ENCODE measurements around the gene TTYH2. TPM values are rescaled to one million over a fixed set of nuclear protein-coding genes. Genes with fewer than 3 reads are reported as not detected.
"Not testable (repeated sequence)": the region's sequence is repeated elsewhere in the genome, so short reads cannot be mapped to it uniquely, and the experiment has no call there.

The TTYH2 gene
- total RNA-seq, 4 donors from 2014 or later = 22.6 to 37.2 (median 26.4) TPM

DNA sequence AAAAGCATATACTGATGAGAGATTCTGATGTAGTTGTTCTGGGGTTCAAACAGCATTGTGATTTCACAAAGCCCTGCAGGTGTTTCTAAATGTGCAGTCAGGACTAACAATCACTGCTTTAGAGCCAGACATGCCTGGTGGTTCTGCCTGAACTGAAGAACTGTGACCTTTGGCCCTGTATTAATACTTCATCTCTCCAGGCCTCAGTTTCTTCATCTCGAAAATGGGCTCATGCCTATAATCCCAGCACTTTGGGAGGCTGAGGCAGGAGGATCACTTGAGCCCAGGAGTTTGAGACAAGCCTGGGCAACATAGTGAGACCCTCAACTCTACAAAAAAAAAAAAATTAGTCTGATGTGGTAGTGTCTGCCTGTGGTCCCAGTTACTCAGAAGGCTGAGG, 64.6 kb downstream of the TTYH2 start:
- WGBS, 2 donors = 88 to 95% methylated on average over 1 of the region's 1 CpG
- Histone ChIP-seq H3K36me3 (no peaks in the 10 kb centered on the region), H3K4me1 (peaks cover 0 to 46% (median 30%) of the 10 kb centered on the region in 4 donors), H3K4me3 (no peak overlapping the region), H3K9me3 (no peaks in the 10 kb centered on the region), H3K27ac (peak overlapping the region in 1 of 4 donors; percentile 82), H3K27me3 (no peaks in the 10 kb centered on the region)
- no peak for TF ChIP-seq EP300 (IDR thresholded peaks at IDR 0.05)
- TF ChIP-seq, protein P1, sequence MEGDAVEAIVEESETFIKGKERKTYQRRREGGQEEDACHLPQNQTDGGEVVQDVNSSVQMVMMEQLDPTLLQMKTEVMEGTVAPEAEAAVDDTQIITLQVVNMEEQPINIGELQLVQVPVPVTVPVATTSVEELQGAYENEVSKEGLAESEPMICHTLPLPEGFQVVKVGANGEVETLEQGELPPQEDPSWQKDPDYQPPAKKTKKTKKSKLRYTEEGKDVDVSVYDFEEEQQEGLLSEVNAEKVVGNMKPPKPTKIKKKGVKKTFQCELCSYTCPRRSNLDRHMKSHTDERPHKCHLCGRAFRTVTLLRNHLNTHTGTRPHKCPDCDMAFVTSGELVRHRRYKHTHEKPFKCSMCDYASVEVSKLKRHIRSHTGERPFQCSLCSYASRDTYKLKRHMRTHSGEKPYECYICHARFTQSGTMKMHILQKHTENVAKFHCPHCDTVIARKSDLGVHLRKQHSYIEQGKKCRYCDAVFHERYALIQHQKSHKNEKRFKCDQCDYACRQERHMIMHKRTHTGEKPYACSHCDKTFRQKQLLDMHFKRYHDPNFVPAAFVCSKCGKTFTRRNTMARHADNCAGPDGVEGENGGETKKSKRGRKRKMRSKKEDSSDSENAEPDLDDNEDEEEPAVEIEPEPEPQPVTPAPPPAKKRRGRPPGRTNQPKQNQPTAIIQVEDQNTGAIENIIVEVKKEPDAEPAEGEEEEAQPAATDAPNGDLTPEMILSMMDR (IDR thresholded peaks at IDR 0.05) = no peak
- no peak for TF ChIP-seq POLR2A (IDR thresholded peaks at IDR 0.05)
- DNase-seq (ENCODE audit: low spot score in 2 of 2) = no peak

GRCh38 chr17:74279617-74280016, 66.2 kb downstream of the TTYH2 start:
- WGBS, 2 donors = 80 to 90% methylated on average over 7 of the region's 7 CpGs
- not testable (repeated sequence) for H3K27me3 ChIP-seq; H3K36me3 ChIP-seq; H3K4me3 ChIP-seq; H3K27ac ChIP-seq; H3K9me3 ChIP-seq; DNase-seq (ENCODE audit: low spot score in 2 of 2)
- peaks cover 0 to 32% (median 19%) of the 10 kb centered on the region in 4 donors for H3K4me1 ChIP-seq

DNA sequence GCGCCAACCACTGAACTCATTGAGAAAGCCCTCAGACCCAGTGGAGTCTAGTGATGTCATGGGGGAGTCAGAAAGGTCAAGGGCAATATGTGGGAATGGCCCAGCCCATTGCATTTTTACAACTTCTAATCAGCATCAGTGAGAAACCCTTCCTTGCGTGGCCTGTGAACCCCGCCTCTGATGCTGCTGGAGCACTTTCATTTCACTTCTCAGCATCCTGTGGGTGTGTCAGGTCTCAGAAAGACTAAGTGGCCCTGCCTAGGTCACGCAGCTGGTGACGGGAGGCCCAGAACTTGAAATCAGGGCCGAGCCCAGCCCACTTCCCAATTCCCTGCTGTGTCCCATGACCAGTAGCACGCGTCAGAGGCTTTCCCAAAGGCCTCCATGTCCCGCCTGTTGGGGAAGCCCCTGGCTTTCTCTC, 66.7 kb downstream of the TTYH2 start:
- Histone ChIP-seq H3K36me3 (no peaks in the 10 kb centered on the region), H3K27me3 (peaks cover 0 to 2% of the 10 kb centered on the region in 2 donors), H3K9me3 (no peaks in the 10 kb centered on the region), H3K4me1 (peaks cover 0 to 31% (median 17%) of the 10 kb centered on the region in 4 donors), H3K4me3 (no peak overlapping the region), H3K27ac (no peak overlapping the region)
- no peak for TF ChIP-seq POLR2A (IDR thresholded peaks at IDR 0.05)
- TF ChIP-seq EP300 (IDR thresholded peaks at IDR 0.05) = no peak
- TF ChIP-seq, protein P1 (IDR thresholded peaks at IDR 0.05) = no peak
- WGBS, 2 donors = 70 to 72% methylated on average over 9 of the region's 9 CpGs
- DNase-seq (ENCODE audit: low spot score in 2 of 2) = no peak

- WGBS, 2 donors = 90 to 91% methylated on average over 16 to 20 of the region's 20 CpGs
- Histone ChIP-seq H3K27ac (no peak overlapping the region), H3K9me3 (no peaks in the 10 kb centered on the region), H3K27me3 (peaks cover 0 to 4% of the 10 kb centered on the region in 2 donors), H3K4me3 (no peak overlapping the region), H3K36me3 (no peaks in the 10 kb centered on the region), H3K4me1 (peaks cover 0 to 14% (median 6%) of the 10 kb centered on the region in 4 donors)
- no peak for TF ChIP-seq POLR2A (IDR thresholded peaks at IDR 0.05)
- TF ChIP-seq, protein P1 (IDR thresholded peaks at IDR 0.05) = no peak
- TF ChIP-seq EP300 (IDR thresholded peaks at IDR 0.05) = no peak
- no peak for DNase-seq (ENCODE audit: low spot score in 2 of 2)
These were observed 68.4 kb downstream of the TTYH2 start for GRCh38 chr17:74281799-74282198.

DNA sequence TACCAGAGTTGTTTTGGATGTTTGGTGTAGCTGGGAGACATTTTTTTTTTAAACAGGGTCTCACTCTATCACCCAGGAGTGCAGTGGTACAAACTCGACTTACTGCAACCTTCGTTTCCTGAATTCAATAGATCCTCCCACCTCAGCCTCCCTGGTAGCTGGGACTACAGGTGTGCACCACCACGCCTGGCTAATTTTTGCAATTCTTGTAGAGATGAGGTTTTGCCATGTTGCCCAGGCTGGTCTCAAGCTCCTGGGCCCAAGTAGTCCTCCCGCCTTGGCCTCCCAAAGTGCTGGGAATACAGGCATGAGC, 68.9 kb downstream of the TTYH2 start:
- not testable (repeated sequence) for H3K27ac ChIP-seq; H3K4me3 ChIP-seq; H3K27me3 ChIP-seq; H3K36me3 ChIP-seq; DNase-seq (ENCODE audit: low spot score in 2 of 2); H3K9me3 ChIP-seq
- 92 to 95% methylated on average over 4 of the region's 4 CpGs for WGBS, 2 donors
- peaks cover 0 to 10% (median 4%) of the 10 kb centered on the region in 4 donors for H3K4me1 ChIP-seq

GRCh38 chr17:74282587-74283370, 69.4 kb downstream of the TTYH2 start:
- Histone ChIP-seq H3K9me3 (no peaks in the 10 kb centered on the region), H3K4me3 (no peak overlapping the region), H3K36me3 (no peaks in the 10 kb centered on the region), H3K27me3 (peaks cover 0 to 4% of the 10 kb centered on the region in 2 donors), H3K4me1 (peaks cover 0 to 5% (median 1%) of the 10 kb centered on the region in 4 donors), H3K27ac (no peak overlapping the region)
- TF ChIP-seq, protein P1 (IDR thresholded peaks at IDR 0.05) = no peak
- TF ChIP-seq POLR2A (IDR thresholded peaks at IDR 0.05) = no peak
- no peak for TF ChIP-seq EP300 (IDR thresholded peaks at IDR 0.05)
- no peak for DNase-seq (ENCODE audit: low spot score in 2 of 2)
- 62 to 70% methylated on average over 9 of the region's 9 CpGs for WGBS, 2 donors

Data from tibial nerve (tissue), 4 donors.